Caco-2 (cell line): ENCODE data around the gene PEX19. TPM values are rescaled to one million over a fixed set of nuclear protein-coding genes. Genes with fewer than 3 reads are reported as not detected.
A peak's percentile ranks its signal among the peaks of the same experiment; 100 is the strongest.

Experiments
- BruUV-seq: library from RNA; stranded (reverse); fragments of 400-500 nt; replicated peaks from 2 replicates; lab custom pipeline; 2021; lab: Mats Ljungman, UMichigan
- CTCF ChIA-PET: fragments of 300-600 bp; sonication (Branson Sonifier 250); formaldehyde crosslinking; loops from one replicate; lab custom pipeline; 2022; ENCODE audit warnings: antibody characterized with exemption; lab: Charles Lee
- POLR2A ChIA-PET: fragments of 300-600 bp; sonication (Branson Sonifier 250); formaldehyde crosslinking; loops from one replicate; lab custom pipeline; 2022; ENCODE audit warnings: antibody characterized with exemption; lab: Charles Lee
- DNase-seq, 2 experiments: peaks; one replicate each; pipeline versions ENCODE4 v3.0.0 to v3.0.0-alpha.2; 2020 to 2022
- H3K27me3 ChIP-seq: replicated peaks from 2 replicates; pipeline ENCODE4 v1.6.0; 2011; ENCODE audit warnings: low read length; ENCODE audit not compliant: control insufficient read depth, insufficient read depth
- H3K36me3 ChIP-seq: 2 replicates; pipeline ENCODE4 v1.5.1; 2011; ENCODE audit warnings: low read length; ENCODE audit not compliant: control insufficient read depth, insufficient read depth
- H3K4me1 ChIP-seq: fragments of 250-450 bp; sonication (Bioruptor Pico); 2 replicates; pipeline ENCODE4 v1.5.1; 2020; ENCODE audit warnings: mild to moderate bottlenecking
- H3K4me3 ChIP-seq: 2 replicates; pipeline ENCODE4 v1.5.1; 2011; ENCODE audit warnings: low read depth, mild to moderate bottlenecking, control low read depth, low read length
- H3K9me3 ChIP-seq: fragments of 250-450 bp; sonication (Bioruptor Pico); 2 replicates; pipeline ENCODE4 v1.5.1; 2020; ENCODE audit warnings: mild to moderate bottlenecking, moderate library complexity
- H3K27ac Mint-ChIP-seq: one replicate; pipeline ENCODE4 v1.8.0; 2022; ENCODE audit warnings: mixed read lengths; ENCODE audit not compliant: unreplicated experiment
- H3K27me3 Mint-ChIP-seq: one replicate; pipeline ENCODE4 v1.8.0; 2022; ENCODE audit warnings: mixed read lengths; ENCODE audit not compliant: insufficient read depth, unreplicated experiment
- H3K36me3 Mint-ChIP-seq: one replicate; pipeline ENCODE4 v1.8.0; 2022; ENCODE audit warnings: mild to moderate bottlenecking, mixed read lengths; ENCODE audit not compliant: insufficient read depth, unreplicated experiment
- H3K4me1 Mint-ChIP-seq: one replicate; pipeline ENCODE4 v1.8.0; 2022; ENCODE audit warnings: low read depth, mixed read lengths; ENCODE audit not compliant: unreplicated experiment
- H3K4me3 Mint-ChIP-seq: one replicate; pipeline ENCODE4 v1.8.0; 2022; ENCODE audit warnings: mild to moderate bottlenecking, moderate library complexity, mixed read lengths; ENCODE audit not compliant: unreplicated experiment
- H3K9me3 Mint-ChIP-seq: one replicate; pipeline ENCODE4 v1.8.0; 2022; ENCODE audit warnings: mixed read lengths; ENCODE audit not compliant: unreplicated experiment
- intact Hi-C: fragments of 100-400 bp; cut with micrococcal nuclease; formaldehyde crosslinking; loops from one replicate; pipeline ENCODE4 v1.10.0; 2022; ENCODE audit not compliant: unreplicated experiment
- total RNA-seq: library from RNA; stranded (reverse); gene quantifications from 2 replicates; pipeline ENCODE4 v1.2.3, GENCODE V29; 2022
- TF ChIP-seq, protein P1 (sequence below), 2 experiments: fragments of 200-600 bp in 1 of 2; IDR thresholded peaks; 1 replicate in 1 of 2; 2 replicates in 1 of 2; pipeline versions ENCODE4 v1.5.1 to v1.8.0; 2011 to 2022; ENCODE audit warnings: antibody characterized with exemption in 1 of 2, control low read depth in 1 of 2, inconsistent platforms in 1 of 2, low read depth in 1 of 2, low read length in 1 of 2, mild to moderate bottlenecking in 1 of 2, moderate library complexity in 1 of 2; ENCODE audit not compliant: insufficient read depth in 1 of 2, severe bottlenecking in 1 of 2, unreplicated experiment in 1 of 2

PEX19 gene
- total RNA-seq, 1 experiment from 2014 or later: 59.3 TPM

DNA sequence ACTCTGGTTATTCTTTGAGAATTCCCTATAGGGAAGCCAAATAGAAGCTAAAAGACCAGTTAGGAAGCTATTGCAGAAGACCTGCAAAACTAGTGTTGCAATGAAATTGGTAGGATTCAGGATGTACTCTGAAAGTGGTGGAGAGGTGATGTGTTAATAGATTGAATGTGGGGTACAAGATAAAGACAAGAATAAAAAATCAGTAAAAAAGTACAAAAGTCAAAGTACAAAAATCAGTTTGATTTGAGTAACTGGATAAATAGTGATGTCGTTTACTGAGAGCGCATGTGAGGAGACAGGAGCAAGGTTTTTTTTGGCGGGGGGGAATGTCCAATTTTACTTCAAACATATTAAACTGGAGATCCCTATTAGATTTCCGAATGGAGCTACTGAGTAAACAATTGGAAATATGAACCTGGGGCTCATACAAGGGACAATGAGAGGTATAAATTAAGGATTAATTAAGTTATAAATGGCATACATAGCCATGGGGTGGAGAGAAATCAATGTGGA lies 20.1 kb downstream of the PEX19 start:
- no peaks in the 10 kb centered on the region for H3K36me3 ChIP-seq
- ChIA-PET CTCF (interaction anchor here (1.3 kb wide), 1 partner anchor 27 kb away, joined by 4 read pairs; no protein-coding TSS in a partner anchor), POLR2A (no interaction called here)
- Mint-ChIP-seq H3K9me3 (no peaks in the 10 kb centered on the region), H3K4me1 (peaks cover 9% of the 10 kb centered on the region), H3K4me3 (no peak overlapping the region), H3K27ac (no peak overlapping the region), H3K36me3 (peaks cover 13% of the 10 kb centered on the region), H3K27me3 (peaks cover 2% of the 10 kb centered on the region)
- H3K27me3 ChIP-seq: no peaks in the 10 kb centered on the region
- TF ChIP-seq, protein P1, sequence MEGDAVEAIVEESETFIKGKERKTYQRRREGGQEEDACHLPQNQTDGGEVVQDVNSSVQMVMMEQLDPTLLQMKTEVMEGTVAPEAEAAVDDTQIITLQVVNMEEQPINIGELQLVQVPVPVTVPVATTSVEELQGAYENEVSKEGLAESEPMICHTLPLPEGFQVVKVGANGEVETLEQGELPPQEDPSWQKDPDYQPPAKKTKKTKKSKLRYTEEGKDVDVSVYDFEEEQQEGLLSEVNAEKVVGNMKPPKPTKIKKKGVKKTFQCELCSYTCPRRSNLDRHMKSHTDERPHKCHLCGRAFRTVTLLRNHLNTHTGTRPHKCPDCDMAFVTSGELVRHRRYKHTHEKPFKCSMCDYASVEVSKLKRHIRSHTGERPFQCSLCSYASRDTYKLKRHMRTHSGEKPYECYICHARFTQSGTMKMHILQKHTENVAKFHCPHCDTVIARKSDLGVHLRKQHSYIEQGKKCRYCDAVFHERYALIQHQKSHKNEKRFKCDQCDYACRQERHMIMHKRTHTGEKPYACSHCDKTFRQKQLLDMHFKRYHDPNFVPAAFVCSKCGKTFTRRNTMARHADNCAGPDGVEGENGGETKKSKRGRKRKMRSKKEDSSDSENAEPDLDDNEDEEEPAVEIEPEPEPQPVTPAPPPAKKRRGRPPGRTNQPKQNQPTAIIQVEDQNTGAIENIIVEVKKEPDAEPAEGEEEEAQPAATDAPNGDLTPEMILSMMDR (IDR thresholded peaks at IDR 0.05; ENCODE audit: insufficient read depth in 1 of 2, low read depth in 1 of 2, low read length in 1 of 2, severe bottlenecking in 1 of 2, unreplicated experiment in 1 of 2): no peak
- H3K4me1 ChIP-seq: no peaks in the 10 kb centered on the region
- DNase-seq: no peak
- no TSS peak for BruUV-seq
- no peaks in the 10 kb centered on the region for H3K9me3 ChIP-seq
- intact Hi-C loops: no loop called here
- H3K4me3 ChIP-seq: no peak overlapping the region

DNA sequence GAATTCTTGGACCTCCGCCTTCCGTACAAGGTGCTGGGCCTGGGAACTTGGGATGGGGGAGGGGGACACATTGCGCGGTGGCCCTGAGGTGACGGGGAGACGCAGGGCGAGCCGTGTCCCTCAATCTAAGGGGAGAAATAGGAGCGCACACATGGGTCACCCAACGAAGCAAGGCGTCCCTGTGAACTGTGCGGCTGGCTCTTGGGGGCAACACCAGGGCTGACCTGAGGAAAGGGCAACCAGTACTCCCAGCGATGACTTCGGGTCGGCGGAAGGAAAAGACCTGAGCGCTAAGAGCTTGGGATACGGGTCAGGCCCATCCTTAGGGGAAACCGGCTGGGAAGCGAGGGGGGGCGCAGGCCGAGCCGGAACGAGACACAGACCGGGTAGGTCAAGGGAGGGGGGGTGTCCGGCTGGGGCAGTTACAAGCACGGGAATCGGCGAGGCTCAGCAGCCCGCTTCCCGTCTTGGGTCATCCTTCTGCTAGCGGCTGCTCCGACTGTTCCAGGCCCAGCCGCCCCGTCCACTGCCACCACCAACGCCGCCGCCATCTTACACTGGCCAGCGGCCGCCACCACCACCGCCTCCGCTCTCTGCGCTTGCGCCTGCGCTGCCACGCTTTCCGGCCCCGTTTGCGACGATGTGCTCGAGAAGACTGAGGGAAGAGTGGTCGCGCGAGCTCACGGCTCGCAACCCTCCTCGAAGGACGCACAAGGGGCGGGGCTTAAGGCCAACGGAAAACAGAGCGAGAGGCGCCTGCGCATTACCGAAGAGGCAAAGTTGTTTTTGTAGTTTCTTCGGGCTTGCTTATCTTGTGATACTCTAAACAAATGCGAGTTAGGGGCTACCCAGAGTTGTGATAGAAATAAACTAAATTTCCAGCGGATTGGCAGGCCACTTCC lies 22.8 kb downstream of the PEX19 start, which contains the start of gene DCAF8:
Gene DCAF8, minus strand, starts transcription at position 657 of the 902 bp plus-strand sequence. CDS start 18,541 bp downstream, outside the sequence.
- intact Hi-C loops: loop anchor here (1.0 kb wide), 1 partner anchor 23 kb away; the partner anchor contains the start of gene PEX19
- H3K9me3 ChIP-seq: no peaks in the 10 kb centered on the region
- TSS peak; percentile 65 for BruUV-seq

More for the DNA sequence above, 22.8 kb downstream of the PEX19 start, which contains the start of gene DCAF8:
- POLR2A ChIA-PET: interaction anchor here (0.5 to 2.4 kb wide), 8 partner anchors 10 to 161 kb away, joined by 3 to 21 read pairs (median 6); partner anchors contain the start of gene PEX19
- CTCF ChIA-PET: interaction anchor here (0.6 to 3.1 kb wide), 5 partner anchors 10 to 176 kb away, joined by 3 to 33 read pairs (median 10); no protein-coding TSS in a partner anchor
- peak within 1 kb of the TSS; percentile 99 for H3K4me3 ChIP-seq
- Mint-ChIP-seq H3K4me3 (peak within 1 kb of the TSS; percentile 92), H3K36me3 (peaks cover 19% of the 10 kb centered on the region), H3K27ac (peak within 1 kb of the TSS; percentile 97), H3K4me1 (peaks cover 15% of the 10 kb centered on the region), H3K27me3 (no peaks in the 10 kb centered on the region), H3K9me3 (no peaks in the 10 kb centered on the region)
- H3K4me1 ChIP-seq: no peaks in the 10 kb centered on the region
- DNase-seq: peak; percentile 98
- no peaks in the 10 kb centered on the region for H3K27me3 ChIP-seq
- H3K36me3 ChIP-seq: no peaks in the 10 kb centered on the region; the same call in 1 of the 2 replicates
- TF ChIP-seq, protein P1 (IDR thresholded peaks at IDR 0.05; ENCODE audit: insufficient read depth in 1 of 2, low read depth in 1 of 2, low read length in 1 of 2, severe bottlenecking in 1 of 2, unreplicated experiment in 1 of 2): no peak
